GM23338 (cell line): Measurements from ENCODE around the gene HIVEP2.

Experiments used
- CREB1 ChIP-seq: fragments of 250-450 bp; sonication (Bioruptor Pico); IDR thresholded peaks from 2 replicates; pipeline ENCODE4 v1.5.0; 2020; ENCODE audit warnings: low read depth, mild to moderate bottlenecking, moderate library complexity
- CTCF ChIP-seq, 2 experiments: fragments of 200-600 bp in 1 of 2; sonication (generic) in 1 of 2; conservative IDR thresholded peaks; 2 replicates each; pipeline versions ENCODE4 v1.5.1 to v1.6.1; 2016 to 2017; ENCODE audit warnings: antibody characterized with exemption in 2 of 2, low read depth in 2 of 2, mild to moderate bottlenecking in 2 of 2, moderate library complexity in 1 of 2
- ETS1 ChIP-seq: IDR thresholded peaks from 2 replicates; pipeline ENCODE4 v1.6.1; 2016; ENCODE audit warnings: antibody characterized with exemption
- EZH2 ChIP-seq: fragments of 200-600 bp; sonication (generic); IDR thresholded peaks from one replicate; pipeline ENCODE4 v1.8.0; 2017; ENCODE audit warnings: antibody characterized with exemption, mild to moderate bottlenecking, low read depth; ENCODE audit not compliant: unreplicated experiment
- EZH2phosphoT487 ChIP-seq: fragments of 200-600 bp; sonication (generic); IDR thresholded peaks from one replicate; pipeline ENCODE4 v1.8.1; 2018; ENCODE audit warnings: antibody characterized with exemption; ENCODE audit not compliant: unreplicated experiment
- JUNB ChIP-seq: IDR thresholded peaks from one replicate; pipeline ENCODE4 v1.6.1; 2016; ENCODE audit warnings: antibody characterized with exemption; ENCODE audit not compliant: unreplicated experiment
- NANOG ChIP-seq: IDR thresholded peaks from 2 replicates; pipeline ENCODE4 v1.6.1; 2016; ENCODE audit warnings: antibody characterized with exemption, borderline replicate concordance
- POLR2AphosphoS5 ChIP-seq: IDR thresholded peaks from 2 replicates; pipeline ENCODE4 v1.6.1; 2016; ENCODE audit warnings: antibody characterized with exemption, low read depth
- REST ChIP-seq: IDR thresholded peaks from one replicate; pipeline ENCODE4 v1.6.1; 2018; ENCODE audit warnings: antibody characterized with exemption; ENCODE audit not compliant: unreplicated experiment
- STAT1 ChIP-seq: IDR thresholded peaks from one replicate; pipeline ENCODE4 v1.6.1; 2016; ENCODE audit warnings: antibody characterized with exemption; ENCODE audit not compliant: unreplicated experiment
- ZNF462 ChIP-seq: fragments of 250-450 bp; sonication (Bioruptor Pico); IDR thresholded peaks from 2 replicates; pipeline ENCODE4 v1.5.0; 2020; ENCODE audit warnings: mild to moderate bottlenecking, moderate library complexity

GRCh38 chr6:142718667-142719191 is 226.2 kb downstream of the HIVEP2 start:
- TF ChIP-seq CTCF (conservative IDR thresholded peaks at IDR 0.05; ENCODE audit: low read depth in 2 of 2) (no peak), REST (no peak), CREB1 (CRISPR knock-in tag) (no peak), STAT1 (no peak), NANOG (no peak), EZH2 (no peak), POLR2AphosphoS5 (no peak), ETS1 (no peak), EZH2phosphoT487 (no peak), JUNB (no peak), ZNF462 (CRISPR knock-in tag) (no peak)
